Activated T-helper 2 cell treated with anti-CD3 and anti-CD28 coated beads, Interferon-gamma antibody, Interleukin-2, Interleukin-4, amounts not matched to agents 10 μg/mL and 5 μg/mL and 100 μg/mL, durations not matched to agents 14 hours and 24 hours and 36 hours (primary cell): ENCODE measurements around the gene CD151. TPM values are rescaled to one million over a fixed set of nuclear protein-coding genes. Genes with fewer than 3 reads are reported as not detected.

Experiments
- DNase-seq: peaks from one replicate; pipeline ENCODE4 v3.0.0; 2021; ENCODE audit warnings: low spot score
- H3K27ac Mint-ChIP-seq: one replicate; pipeline ENCODE4 v1.8.0; 2021; ENCODE audit warnings: mixed read lengths
- H3K27me3 Mint-ChIP-seq: one replicate; pipeline ENCODE4 v1.8.0; 2021; ENCODE audit warnings: low read depth, mixed read lengths
- H3K36me3 Mint-ChIP-seq: one replicate; pipeline ENCODE4 v1.8.0; 2021; ENCODE audit warnings: low read depth, mixed read lengths
- H3K4me1 Mint-ChIP-seq: one replicate; pipeline ENCODE4 v1.8.0; 2021; ENCODE audit warnings: low read depth, mixed read lengths
- H3K4me3 Mint-ChIP-seq: one replicate; pipeline ENCODE4 v1.8.0; 2021; ENCODE audit warnings: low read depth, mild to moderate bottlenecking, moderate library complexity, mixed read lengths
- H3K9me3 Mint-ChIP-seq: one replicate; pipeline ENCODE4 v1.8.0; 2021; ENCODE audit warnings: mixed read lengths
- intact Hi-C: fragments of 100-400 bp; cut with micrococcal nuclease; formaldehyde crosslinking; loops from one replicate; pipeline ENCODE4 v1.15.1; 2023
- total RNA-seq: library from RNA; stranded (reverse); gene quantifications from 2 replicates; pipeline ENCODE4 v1.2.3, GENCODE V29; 2022

Gene CD151
- total RNA-seq, 1 donor from 2014 or later = 95.7 TPM

DNA sequence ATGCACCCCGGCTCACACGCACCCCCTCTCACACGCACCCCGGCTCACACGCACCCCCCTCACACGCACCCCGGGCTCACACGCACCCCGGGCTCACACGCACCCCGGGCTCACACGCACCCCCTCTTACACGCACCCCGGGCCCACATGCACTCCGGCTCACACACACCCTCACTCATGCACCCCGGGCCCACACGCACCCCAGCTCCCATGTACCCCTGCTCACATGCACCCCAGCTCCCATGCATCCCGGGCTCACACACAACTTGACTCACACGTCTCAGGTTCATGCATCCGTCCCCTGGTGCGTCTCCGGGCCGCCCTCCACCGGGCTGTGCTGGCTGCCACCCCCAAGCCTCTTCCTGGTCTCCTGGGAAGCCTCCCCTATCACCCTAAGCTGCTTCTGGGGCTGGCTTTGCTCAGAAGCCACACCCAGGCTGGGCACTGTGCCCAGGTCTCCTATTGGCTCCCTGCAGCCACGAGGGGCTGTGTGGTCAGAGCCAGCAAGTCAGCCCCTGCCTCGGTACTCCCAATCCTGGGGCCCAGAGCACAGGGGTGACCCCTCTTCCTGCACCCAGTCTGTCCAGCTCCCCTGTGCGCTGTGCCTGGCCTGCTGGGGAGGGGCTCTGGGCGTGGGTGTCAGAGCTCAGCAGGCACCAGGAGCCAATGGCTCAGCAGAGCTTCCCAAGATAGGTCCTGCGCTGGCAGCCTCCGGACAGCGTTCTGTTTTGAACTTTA lies 26.8 kb downstream of the CD151 start:
- intact Hi-C loops = no loop called here
- Mint-ChIP-seq H3K4me1 (no peaks in the 10 kb centered on the region), H3K4me3 (no peak overlapping the region), H3K27ac (no peak overlapping the region), H3K27me3 (no peaks in the 10 kb centered on the region), H3K36me3 (no peaks in the 10 kb centered on the region), H3K9me3 (no peaks in the 10 kb centered on the region)
- DNase-seq = no peak

- no peak overlapping the region for H3K27ac Mint-ChIP-seq
- no peaks in the 10 kb centered on the region for H3K36me3 Mint-ChIP-seq
- DNase-seq = no peak
- no peak overlapping the region for H3K4me3 Mint-ChIP-seq
- intact Hi-C loops = no loop called here
- H3K4me1 Mint-ChIP-seq = no peaks in the 10 kb centered on the region
- H3K9me3 Mint-ChIP-seq = no peaks in the 10 kb centered on the region
- no peaks in the 10 kb centered on the region for H3K27me3 Mint-ChIP-seq
Measured at GRCh38 chr11:860234-861104, 27.7 kb downstream of the CD151 start.

DNA sequence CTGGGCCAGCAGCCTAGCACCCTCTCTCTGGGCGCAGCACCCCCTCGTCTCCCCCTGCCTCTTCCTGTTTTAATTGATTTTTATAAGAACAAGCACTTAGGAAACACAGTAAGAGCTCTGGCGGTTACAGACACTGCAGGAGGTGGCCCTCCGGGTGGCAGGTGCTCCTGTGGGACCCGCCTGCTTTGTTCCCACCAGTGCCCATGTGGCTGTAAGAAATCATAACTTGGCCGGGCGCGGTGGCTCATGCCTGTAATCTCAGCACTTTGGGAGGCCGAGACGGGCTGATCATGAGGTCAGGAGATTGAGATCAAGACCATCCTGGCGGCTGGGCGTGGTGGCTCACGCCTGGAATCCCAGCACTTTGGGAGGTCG lies 28.3 kb downstream of the CD151 start:
- DNase-seq = no peak
- Mint-ChIP-seq H3K9me3 (no peaks in the 10 kb centered on the region), H3K27me3 (no peaks in the 10 kb centered on the region), H3K27ac (no peak overlapping the region), H3K4me1 (no peaks in the 10 kb centered on the region), H3K36me3 (no peaks in the 10 kb centered on the region), H3K4me3 (no peak overlapping the region)
- intact Hi-C loops = no loop called here

- DNase-seq = no peak
Measured at GRCh38 chr11:862081-862661, 29.4 kb downstream of the CD151 start.

GRCh38 chr11:862696-863022 lies 29.9 kb downstream of the CD151 start:
- no peak overlapping the region for H3K27ac Mint-ChIP-seq
- no peak overlapping the region for H3K4me3 Mint-ChIP-seq
- H3K4me1 Mint-ChIP-seq = no peaks in the 10 kb centered on the region
- H3K36me3 Mint-ChIP-seq = no peaks in the 10 kb centered on the region
- intact Hi-C loops = no loop called here
- H3K27me3 Mint-ChIP-seq = no peaks in the 10 kb centered on the region
- no peaks in the 10 kb centered on the region for H3K9me3 Mint-ChIP-seq
- DNase-seq = no peak

More at GRCh38 chr11:862081-862661, 29.4 kb downstream of the CD151 start:
- Mint-ChIP-seq H3K9me3 (no peaks in the 10 kb centered on the region), H3K27ac (no peak overlapping the region), H3K27me3 (no peaks in the 10 kb centered on the region), H3K4me3 (no peak overlapping the region), H3K4me1 (no peaks in the 10 kb centered on the region), H3K36me3 (no peaks in the 10 kb centered on the region)
- intact Hi-C loops = no loop called here

DNA sequence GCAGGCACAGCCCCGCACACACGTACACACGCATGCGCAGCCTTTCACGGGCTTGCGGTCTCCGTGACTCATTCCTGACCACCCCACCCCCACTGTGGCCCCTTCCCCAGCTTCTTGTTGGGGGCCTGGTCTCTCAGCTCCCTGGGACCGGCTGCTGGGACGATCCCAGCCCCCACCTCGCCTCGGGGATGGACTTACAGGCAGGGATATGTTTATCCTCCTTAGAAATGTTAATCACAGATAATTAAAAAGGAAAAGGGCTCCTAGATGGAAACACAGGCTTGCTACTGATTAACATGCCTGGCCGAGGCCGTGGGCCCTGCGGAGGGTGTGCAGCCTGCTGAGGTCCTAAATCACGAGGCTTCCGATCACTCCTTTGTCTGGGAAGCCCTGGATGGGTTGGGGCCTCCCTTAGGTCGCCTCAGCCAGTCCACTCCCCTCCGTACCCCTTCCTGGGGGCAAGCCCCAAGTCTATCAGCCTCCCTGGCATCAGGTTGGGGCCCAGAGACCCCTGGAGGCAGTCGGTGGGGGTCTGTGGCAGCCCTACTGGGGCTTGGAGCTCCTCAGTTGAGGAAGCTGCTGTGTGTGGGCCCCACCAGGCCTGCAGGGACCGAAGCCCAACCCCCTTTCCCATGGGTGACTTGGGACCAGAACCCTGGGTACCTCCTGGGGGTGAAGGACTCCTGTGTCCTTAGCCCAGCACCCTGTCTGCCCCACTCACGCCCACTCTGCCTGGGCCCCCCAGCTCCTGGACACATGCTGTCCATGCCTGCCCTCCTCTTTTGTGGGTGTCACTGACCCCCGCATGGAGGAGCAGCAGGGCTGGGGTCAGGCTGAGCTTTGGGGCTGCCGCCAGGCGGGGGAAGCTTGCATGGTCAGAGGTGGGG lies 30.5 kb downstream of the CD151 start:
- no peak overlapping the region for H3K4me3 Mint-ChIP-seq

DNA sequence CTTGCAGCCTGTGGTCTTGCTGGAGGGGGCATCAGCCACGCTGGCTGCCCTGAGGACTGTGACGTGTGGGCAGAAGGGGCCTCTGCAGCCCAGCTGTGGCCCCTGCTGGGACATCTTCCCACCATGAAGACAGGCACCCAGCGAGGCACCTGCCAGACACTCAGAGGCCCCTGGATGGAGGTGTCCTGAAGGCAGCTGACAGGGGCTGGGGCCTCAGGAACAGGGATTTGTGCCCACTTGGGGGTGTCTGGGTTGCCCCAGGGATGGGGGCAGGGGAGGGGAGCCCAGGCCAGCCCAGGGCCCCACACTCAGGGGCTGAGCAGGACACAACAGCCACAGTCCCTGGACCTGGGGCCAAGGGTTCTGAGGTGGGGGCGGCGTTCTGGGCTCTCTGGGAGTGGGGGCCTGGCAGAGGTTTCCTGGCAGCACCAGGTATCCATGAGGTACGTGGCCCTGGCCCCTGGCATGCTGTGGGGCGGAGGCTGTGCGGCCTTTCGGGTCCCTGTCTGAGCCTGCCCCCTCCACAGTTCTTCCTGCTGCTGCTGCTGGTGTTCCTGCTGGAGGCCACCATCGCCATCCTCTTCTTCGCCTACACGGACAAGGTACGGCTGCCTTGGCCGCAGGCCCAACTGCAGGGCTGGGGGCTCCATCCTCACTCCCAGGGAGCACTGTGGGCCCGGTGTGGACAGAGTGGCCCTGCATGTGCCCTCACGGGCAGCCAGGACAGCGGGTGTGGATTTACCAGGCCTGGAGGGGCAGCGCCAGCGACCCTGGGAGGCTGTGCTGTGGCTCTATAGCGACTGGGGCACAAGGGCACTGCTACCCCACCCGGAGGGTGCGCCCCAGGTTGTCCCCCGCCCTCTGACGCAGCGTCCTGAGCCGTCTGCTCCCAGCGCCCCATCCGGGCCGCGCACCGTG lies 31.4 kb downstream of the CD151 start:
- intact Hi-C loops = no loop called here
- DNase-seq = no peak
- Mint-ChIP-seq H3K27me3 (no peaks in the 10 kb centered on the region), H3K27ac (no peak overlapping the region), H3K36me3 (no peaks in the 10 kb centered on the region), H3K9me3 (no peaks in the 10 kb centered on the region), H3K4me1 (no peaks in the 10 kb centered on the region), H3K4me3 (no peak overlapping the region)

More for the DNA sequence above, 30.5 kb downstream of the CD151 start:
- H3K9me3 Mint-ChIP-seq = no peaks in the 10 kb centered on the region
- intact Hi-C loops = no loop called here
- no peak overlapping the region for H3K27ac Mint-ChIP-seq
- H3K4me1 Mint-ChIP-seq = no peaks in the 10 kb centered on the region
- no peaks in the 10 kb centered on the region for H3K27me3 Mint-ChIP-seq
- H3K36me3 Mint-ChIP-seq = no peaks in the 10 kb centered on the region
- no peak for DNase-seq

GRCh38 chr11:864898-865297 lies 32.1 kb downstream of the CD151 start:
- no peaks in the 10 kb centered on the region for H3K36me3 Mint-ChIP-seq
- no peaks in the 10 kb centered on the region for H3K27me3 Mint-ChIP-seq
- no peaks in the 10 kb centered on the region for H3K9me3 Mint-ChIP-seq
- no peak overlapping the region for H3K27ac Mint-ChIP-seq
- no peak for DNase-seq
- intact Hi-C loops = no loop called here
- no peaks in the 10 kb centered on the region for H3K4me1 Mint-ChIP-seq
- no peak overlapping the region for H3K4me3 Mint-ChIP-seq

DNA sequence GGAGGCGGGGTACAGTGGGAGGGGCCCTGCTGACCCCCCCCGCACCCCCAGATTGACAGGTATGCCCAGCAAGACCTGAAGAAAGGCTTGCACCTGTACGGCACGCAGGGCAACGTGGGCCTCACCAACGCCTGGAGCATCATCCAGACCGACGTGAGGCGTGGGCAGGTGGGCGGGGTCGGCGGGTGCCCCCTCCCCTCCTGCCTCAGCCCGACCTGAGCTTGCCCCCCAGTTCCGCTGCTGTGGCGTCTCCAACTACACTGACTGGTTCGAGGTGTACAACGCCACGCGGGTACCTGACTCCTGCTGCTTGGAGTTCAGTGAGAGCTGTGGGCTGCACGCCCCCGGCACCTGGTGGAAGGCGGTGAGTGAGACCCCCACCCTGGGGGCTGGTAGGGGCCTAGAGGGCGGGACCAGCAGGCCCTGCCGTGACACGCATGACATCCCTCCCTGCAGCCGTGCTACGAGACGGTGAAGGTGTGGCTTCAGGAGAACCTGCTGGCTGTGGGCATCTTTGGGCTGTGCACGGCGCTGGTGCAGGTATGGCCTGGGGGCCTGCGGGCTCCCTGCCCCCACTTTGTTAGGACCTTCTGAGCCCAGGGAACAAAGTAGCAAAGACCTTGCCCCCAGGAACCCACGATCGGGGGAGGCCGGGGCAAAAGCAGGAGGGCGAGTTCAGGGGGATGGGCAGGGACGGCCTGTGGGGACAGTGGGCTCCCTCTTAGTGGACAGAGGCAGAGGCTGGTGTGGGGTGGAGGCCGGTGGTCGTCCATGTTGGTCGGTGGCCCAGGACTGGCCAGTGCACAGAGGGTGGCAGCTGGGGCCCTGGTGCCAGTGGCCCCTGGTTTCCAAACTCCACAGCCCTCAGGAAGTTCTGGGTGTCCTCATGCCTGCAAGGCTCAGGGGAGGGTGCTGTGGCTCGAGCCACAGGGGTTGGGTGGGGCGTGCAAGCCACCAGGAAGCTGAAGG lies 33.0 kb downstream of the CD151 start:
- Mint-ChIP-seq H3K4me1 (no peaks in the 10 kb centered on the region), H3K9me3 (no peaks in the 10 kb centered on the region), H3K27ac (no peak overlapping the region), H3K36me3 (no peaks in the 10 kb centered on the region), H3K27me3 (no peaks in the 10 kb centered on the region), H3K4me3 (no peak overlapping the region)
- no peak for DNase-seq
- intact Hi-C loops = no loop called here

GRCh38 chr11:866481-866880 lies 33.7 kb downstream of the CD151 start:
- intact Hi-C loops = no loop called here
- Mint-ChIP-seq H3K36me3 (no peaks in the 10 kb centered on the region), H3K27me3 (no peaks in the 10 kb centered on the region), H3K4me3 (no peak overlapping the region), H3K4me1 (no peaks in the 10 kb centered on the region), H3K9me3 (no peaks in the 10 kb centered on the region), H3K27ac (no peak overlapping the region)
- no peak for DNase-seq

- Mint-ChIP-seq H3K27ac (no peak overlapping the region), H3K4me1 (no peaks in the 10 kb centered on the region), H3K4me3 (no peak overlapping the region), H3K27me3 (no peaks in the 10 kb centered on the region), H3K36me3 (no peaks in the 10 kb centered on the region), H3K9me3 (no peaks in the 10 kb centered on the region)
- DNase-seq = no peak
- intact Hi-C loops = no loop called here
Measured at GRCh38 chr11:867856-868358, 35.2 kb downstream of the CD151 start.
